Measurements from ENCODE around the gene CFAP61.

Gene CFAP61

GRCh38 chr20:20409331-20409730 is 357.0 kb downstream of the CFAP61 start:
- DNase-seq = no peak

Measured in NCI-H1092 (cell line).